ENCODE results near the gene ZBTB21. TPM values are rescaled to one million over a fixed set of nuclear protein-coding genes. Genes with fewer than 3 reads are reported as not detected.

ZBTB21 gene
- total and polyA plus RNA-seq, 10 donors, result 1.9 to 21.7 (median 14.0) TPM

GRCh38 chr21:41966872-41967621 lies 43.1 kb downstream of the ZBTB21 start:
- Histone ChIP-seq H3K27me3 (replicated peaks in 1 of 7) (peaks cover 0 to 11% (median 0%) of the 10 kb centered on the region in 7 donors), H3K9me3 (no peaks in the 10 kb centered on the region), H3K27ac (no peak overlapping the region), H3K4me3 (no peak overlapping the region), H3K36me3 (no peaks in the 10 kb centered on the region), H3K4me1 (peaks cover 0 to 11% (median 1%) of the 10 kb centered on the region in 6 donors)
- 82 to 97% (median 95%) methylated on average over 10 of the region's 10 CpGs for WGBS, 5 donors
- intact Hi-C loops (cut with DNase I; ENCODE audit: low total_unique reads), result no loop called here
- TF ChIP-seq CTCF (IDR thresholded peaks at IDR 0.05 in 8 of 11, conservative IDR thresholded peaks at IDR 0.05 in 3 of 11) (no peak), POLR2A (IDR thresholded peaks at IDR 0.05) (no peak), POLR2AphosphoS5 (IDR thresholded peaks at IDR 0.05) (no peak)
- DNase-seq, result peak; percentile 61

GRCh38 chr21:41966041-41966833 lies 43.9 kb downstream of the ZBTB21 start:
- Histone ChIP-seq H3K4me3 (no peak overlapping the region), H3K36me3 (no peaks in the 10 kb centered on the region), H3K27ac (no peak overlapping the region), H3K9me3 (no peaks in the 10 kb centered on the region), H3K4me1 (peaks cover 0 to 17% (median 8%) of the 10 kb centered on the region in 6 donors), H3K27me3 (replicated peaks in 1 of 7) (peaks cover 0 to 17% (median 0%) of the 10 kb centered on the region in 7 donors)
- no peak for TF ChIP-seq POLR2A (IDR thresholded peaks at IDR 0.05)
- no peak for TF ChIP-seq CTCF (IDR thresholded peaks at IDR 0.05 in 8 of 11, conservative IDR thresholded peaks at IDR 0.05 in 3 of 11)
- no peak for TF ChIP-seq POLR2AphosphoS5 (IDR thresholded peaks at IDR 0.05)
- peak; percentile 57 for DNase-seq
- intact Hi-C loops (cut with DNase I; ENCODE audit: low total_unique reads), result no loop called here
- WGBS, 5 donors, result 79 to 88% (median 84%) methylated on average over 11 of the region's 11 CpGs

GRCh38 chr21:41965461-41966013 lies 44.6 kb downstream of the ZBTB21 start:
- Histone ChIP-seq H3K36me3 (no peaks in the 10 kb centered on the region), H3K9me3 (no peaks in the 10 kb centered on the region), H3K4me1 (peaks cover 0 to 12% (median 6%) of the 10 kb centered on the region in 6 donors), H3K27ac (no peak overlapping the region), H3K27me3 (replicated peaks in 1 of 7) (peaks cover 0 to 17% (median 0%) of the 10 kb centered on the region in 7 donors), H3K4me3 (no peak overlapping the region)
- TF ChIP-seq CTCF (IDR thresholded peaks at IDR 0.05 in 8 of 11, conservative IDR thresholded peaks at IDR 0.05 in 3 of 11) (no peak), POLR2AphosphoS5 (IDR thresholded peaks at IDR 0.05) (no peak), POLR2A (IDR thresholded peaks at IDR 0.05) (no peak)
- DNase-seq, result peak; percentile 28
- intact Hi-C loops (cut with DNase I; ENCODE audit: low total_unique reads), result no loop called here
- 89 to 94% (median 92%) methylated on average over 10 of the region's 10 CpGs for WGBS, 5 donors

Measured in spleen (tissue), 11 donors.